Glutamatergic neuron (in vitro differentiated cells): ENCODE data around the gene MXD1. TPM values are rescaled to one million over a fixed set of nuclear protein-coding genes. Genes with fewer than 3 reads are reported as not detected.

Experiments
- total RNA-seq: library from RNA; stranded (reverse); fragmentation: NEBNext Ultra II Directional; extraction: Animal tissue kit (Norgen Biotek cat#: 25700); gene quantifications from one replicate; pipeline ENCODE4 v1.2.1, GENCODE V29; 2021; ENCODE audit not compliant: unreplicated experiment

The MXD1 gene
- total RNA-seq, 1 donor from 2014 or later: 15.8 TPM

Other genes with a start within 250 kb of the MXD1 start
- 3.1 TPM for gene ANXA4, start 173.0 kb upstream of the MXD1 start, total RNA-seq
- 11.6 TPM for gene GMCL1, start 85.4 kb upstream of the MXD1 start, total RNA-seq
- gene SNRNP27, start 21.2 kb upstream of the MXD1 start, total RNA-seq: 93.7 TPM
- 2.5 TPM for gene ASPRV1, start 46.5 kb downstream of the MXD1 start, total RNA-seq
- 301 TPM for gene PCBP1, start 172.4 kb downstream of the MXD1 start, total RNA-seq